Hepatocyte (in vitro differentiated cells): ENCODE data around the gene PAQR5. TPM values are rescaled to one million over a fixed set of nuclear protein-coding genes. Genes with fewer than 3 reads are reported as not detected.

ENCODE experiments used
- DNase-seq: peaks from one replicate; pipeline ENCODE4 v3.0.0-alpha.2; 2016; ENCODE audit warnings: low spot score
- H2AFZ ChIP-seq: fragments of 200-600 bp; sonication (generic); 2 replicates; pipeline ENCODE4 v1.6.0; 2016; ENCODE audit warnings: antibody characterized with exemption, mild to moderate bottlenecking
- H3K27ac ChIP-seq: fragments of 200-600 bp; sonication (generic); 2 replicates; pipeline ENCODE4 v1.5.1; 2016; ENCODE audit warnings: mild to moderate bottlenecking
- H3K27me3 ChIP-seq: fragments of 200-600 bp; sonication (generic); 2 replicates; pipeline ENCODE4 v1.6.1; 2016
- H3K36me3 ChIP-seq: fragments of 200-600 bp; sonication (generic); replicated peaks from 2 replicates; pipeline ENCODE4 v1.5.1; 2016; ENCODE audit warnings: low read depth; ENCODE audit not compliant: insufficient read depth
- H3K4me1 ChIP-seq: fragments of 200-600 bp; sonication (generic); 2 replicates; pipeline ENCODE4 v1.5.1; 2016; ENCODE audit warnings: mild to moderate bottlenecking, moderate library complexity; ENCODE audit not compliant: insufficient read depth
- H3K4me2 ChIP-seq: fragments of 200-600 bp; sonication (generic); 2 replicates; pipeline ENCODE4 v1.6.0; 2016
- H3K4me3 ChIP-seq: fragments of 200-600 bp; sonication (generic); 2 replicates; pipeline ENCODE4 v1.5.1; 2016; ENCODE audit warnings: mild to moderate bottlenecking
- H3K79me2 ChIP-seq: fragments of 200-600 bp; sonication (generic); 2 replicates; pipeline ENCODE4 v1.6.0; 2017; ENCODE audit warnings: mild to moderate bottlenecking
- H3K9me2 ChIP-seq: fragments of 200-600 bp; sonication (generic); replicated peaks from 2 replicates; pipeline ENCODE4 v1.6.0; 2017; ENCODE audit warnings: mild to moderate bottlenecking; ENCODE audit not compliant: insufficient read depth
- H3K9me3 ChIP-seq: fragments of 200-600 bp; sonication (generic); 2 replicates; pipeline ENCODE4 v1.5.1; 2016; ENCODE audit warnings: low read depth, mild to moderate bottlenecking
- H4K20me1 ChIP-seq: fragments of 200-600 bp; sonication (generic); 2 replicates; pipeline ENCODE4 v1.6.0; 2016; ENCODE audit warnings: mild to moderate bottlenecking; ENCODE audit not compliant: insufficient read depth, poor library complexity, severe bottlenecking
- CTCF ChIP-seq: fragments of 200-600 bp; sonication (generic); IDR thresholded peaks from 2 replicates; pipeline ENCODE4 v1.5.1; 2016; ENCODE audit warnings: antibody characterized with exemption, mild to moderate bottlenecking; ENCODE audit not compliant: poor library complexity
- EZH2 ChIP-seq: fragments of 200-600 bp; sonication (generic); IDR thresholded peaks from 2 replicates; pipeline ENCODE4 v1.6.1; 2016; ENCODE audit warnings: antibody characterized with exemption, mild to moderate bottlenecking, borderline replicate concordance
- EZH2phosphoT487 ChIP-seq: fragments of 200-600 bp; sonication (generic); IDR thresholded peaks from one replicate; pipeline ENCODE4 v1.6.1; 2018; ENCODE audit warnings: antibody characterized with exemption, mild to moderate bottlenecking, low read depth, moderate library complexity; ENCODE audit not compliant: unreplicated experiment, severe bottlenecking
- WGBS: methylation state at CpG from one replicate; pipeline ENCODE4 v1.1.6; 2016; ENCODE audit warnings: low lambda C conversion rate; ENCODE audit errors: missing lambda C conversion rate; 5-methylcytosine and 5-hydroxymethylcytosine counted together
- polyA plus RNA-seq: library from polyadenylated mRNA; unstranded; fragments of >200 nt; fragmentation: Nextera tagmentation; extraction: Ambion mirVana; gene quantifications from 2 replicates; pipeline ENCODE4 v1.2.1, GENCODE V29; 2016
- total RNA-seq: library from RNA; depleted of rRNA; stranded (reverse); fragments of >200 nt; gene quantifications from 2 replicates; pipeline ENCODE4 v1.2.3, GENCODE V29; 2014

PAQR5 gene
- total and polyA plus RNA-seq, 2 experiments from 2014 or later, result 2.1 to 2.8 TPM

- Histone ChIP-seq H3K4me1 (no peaks in the 10 kb centered on the region), H3K27ac (peak within 1 kb of the TSS; percentile 85)
- 2% methylated on average over 54 of the region's 78 CpGs for WGBS
These were observed 115.3 kb downstream of the PAQR5 start, which contains the start of gene KIF23 for GRCh38 chr15:69413822-69414700. KIF23 (plus strand) TSS chr15:69414349; CDS start chr15:69414466, 117 bp downstream.

GRCh38 chr15:69414701-69415167, 116.0 kb downstream of the PAQR5 start:
- Histone ChIP-seq H3K4me3 (peak overlapping the region; percentile 76), H2AFZ (peak overlapping the region; percentile 69), H4K20me1 (no peaks in the 10 kb centered on the region), H3K36me3 (no peaks in the 10 kb centered on the region), H3K4me1 (no peaks in the 10 kb centered on the region), H3K79me2 (peaks cover 34% of the 10 kb centered on the region), H3K27me3 (no peaks in the 10 kb centered on the region), H3K9me3 (no peaks in the 10 kb centered on the region), H3K9me2 (no peaks in the 10 kb centered on the region), H3K4me2 (peak overlapping the region; percentile 75), H3K27ac (peak overlapping the region; percentile 85)
- peak; percentile 69 for DNase-seq
- no peak for TF ChIP-seq EZH2phosphoT487
- TF ChIP-seq CTCF, result no peak
- no peak for TF ChIP-seq EZH2
- 1% methylated on average over 20 of the region's 29 CpGs for WGBS

More at GRCh38 chr15:69413822-69414700, 115.3 kb downstream of the PAQR5 start, which contains the start of gene KIF23:
- H3K4me3 ChIP-seq, result peak within 1 kb of the TSS; percentile 76
- TF ChIP-seq EZH2phosphoT487 (no peak), CTCF (no peak), EZH2 (no peak)
- no peaks in the 10 kb centered on the region for H4K20me1 ChIP-seq
- H2AFZ ChIP-seq, result peak within 1 kb of the TSS; percentile 69
- H3K79me2 ChIP-seq, result peaks cover 34% of the 10 kb centered on the region
- no peaks in the 10 kb centered on the region for H3K9me3 ChIP-seq
- H3K27me3 ChIP-seq, result no peaks in the 10 kb centered on the region
- H3K4me2 ChIP-seq, result peak within 1 kb of the TSS; percentile 75
- peak; percentile 96 for DNase-seq
- no peaks in the 10 kb centered on the region for H3K9me2 ChIP-seq
- H3K36me3 ChIP-seq, result no peaks in the 10 kb centered on the region

GRCh38 chr15:69415381-69415780, 116.7 kb downstream of the PAQR5 start:
- Histone ChIP-seq H3K79me2 (peaks cover 34% of the 10 kb centered on the region), H3K27me3 (no peaks in the 10 kb centered on the region), H3K9me2 (no peaks in the 10 kb centered on the region), H2AFZ (peak overlapping the region; percentile 69), H3K9me3 (no peaks in the 10 kb centered on the region), H4K20me1 (no peaks in the 10 kb centered on the region), H3K36me3 (no peaks in the 10 kb centered on the region), H3K4me3 (peak overlapping the region; percentile 76), H3K4me1 (no peaks in the 10 kb centered on the region), H3K4me2 (peak overlapping the region; percentile 75), H3K27ac (peak overlapping the region; percentile 85)
- no peak for DNase-seq
- 49% methylated on average over 3 of the region's 3 CpGs for WGBS
- TF ChIP-seq EZH2 (no peak), CTCF (no peak), EZH2phosphoT487 (no peak)
